Measurements from ENCODE around the gene ATP10B. TPM values are rescaled to one million over a fixed set of nuclear protein-coding genes. Genes with fewer than 3 reads are reported as not detected.
"Not testable (repeated sequence)": the region's sequence is repeated elsewhere in the genome, so short reads cannot be mapped to it uniquely, and the experiment has no call there.

ATP10B gene
- total RNA-seq, 2 donors from 2014 or later = not detected

- no peak for DNase-seq (ENCODE audit: low spot score)
- intact Hi-C loops (cut with DNase I) = no loop called here
These were observed 78.2 kb downstream of the ATP10B start for GRCh38 chr5:160773646-160774410.

GRCh38 chr5:160772854-160773253 is 79.2 kb downstream of the ATP10B start:
- intact Hi-C loops (cut with DNase I) = no loop called here
- DNase-seq (ENCODE audit: low spot score) = no peak

GRCh38 chr5:160770718-160771117 is 81.3 kb downstream of the ATP10B start:
- intact Hi-C loops (cut with DNase I) = no loop called here
- no peak for DNase-seq (ENCODE audit: low spot score)

GRCh38 chr5:160769301-160769700 is 82.7 kb downstream of the ATP10B start:
- DNase-seq (ENCODE audit: low spot score) = no peak
- intact Hi-C loops (cut with DNase I) = no loop called here

- intact Hi-C loops (cut with DNase I) = no loop called here
- no peak for DNase-seq (ENCODE audit: low spot score)
These were observed 84.9 kb downstream of the ATP10B start for GRCh38 chr5:160767062-160767461.

GRCh38 chr5:160760008-160760407 is 92.0 kb downstream of the ATP10B start:
- intact Hi-C loops (cut with DNase I) = no loop called here
- no peak for DNase-seq (ENCODE audit: low spot score)

- no peak for DNase-seq (ENCODE audit: low spot score)
- intact Hi-C loops (cut with DNase I) = no loop called here
These were observed 94.8 kb downstream of the ATP10B start for GRCh38 chr5:160757194-160757593.

GRCh38 chr5:160750938-160751657 is 100.9 kb downstream of the ATP10B start:
- intact Hi-C loops (cut with DNase I) = no loop called here
- no peak for DNase-seq (ENCODE audit: low spot score)

- DNase-seq (ENCODE audit: low spot score) = no peak
- intact Hi-C loops (cut with DNase I) = no loop called here
These were observed 102.3 kb downstream of the ATP10B start for GRCh38 chr5:160749682-160750081.

- no peak for DNase-seq (ENCODE audit: low spot score)
- intact Hi-C loops (cut with DNase I) = no loop called here
These were observed 103.0 kb downstream of the ATP10B start for GRCh38 chr5:160749026-160749425.

- intact Hi-C loops (cut with DNase I) = no loop called here
- no peak for DNase-seq (ENCODE audit: low spot score)
These were observed 104.0 kb downstream of the ATP10B start for GRCh38 chr5:160747987-160748386.

- intact Hi-C loops (cut with DNase I) = no loop called here
- DNase-seq (ENCODE audit: low spot score) = no peak
These were observed 104.5 kb downstream of the ATP10B start for GRCh38 chr5:160747559-160747958.

- DNase-seq (ENCODE audit: low spot score) = no peak
- intact Hi-C loops (cut with DNase I) = no loop called here
These were observed 107.5 kb downstream of the ATP10B start for GRCh38 chr5:160744268-160745101.

- intact Hi-C loops (cut with DNase I) = no loop called here
- DNase-seq (ENCODE audit: low spot score) = no peak
These were observed 109.0 kb downstream of the ATP10B start for GRCh38 chr5:160743027-160743426.

- no peak for DNase-seq (ENCODE audit: low spot score)
- intact Hi-C loops (cut with DNase I) = no loop called here
These were observed 109.6 kb downstream of the ATP10B start for GRCh38 chr5:160742446-160742845.

GRCh38 chr5:160727296-160727997 is 124.6 kb downstream of the ATP10B start:
- intact Hi-C loops (cut with DNase I) = loop anchor here in 1 of 2 donors (1.0 kb wide), 1 partner anchor 42 kb away; no protein-coding TSS in a partner anchor
- DNase-seq (ENCODE audit: low spot score) = no peak

- no peak for DNase-seq (ENCODE audit: low spot score)
- intact Hi-C loops (cut with DNase I) = loop anchor here in 1 of 2 donors (1.0 kb wide), 1 partner anchor 41 kb away; no protein-coding TSS in a partner anchor
These were observed 125.3 kb downstream of the ATP10B start for GRCh38 chr5:160726721-160727120.

GRCh38 chr5:160720822-160721221 is 131.2 kb downstream of the ATP10B start:
- intact Hi-C loops (cut with DNase I) = no loop called here
- no peak for DNase-seq (ENCODE audit: low spot score)

- intact Hi-C loops (cut with DNase I); DNase-seq (ENCODE audit: low spot score): not testable (repeated sequence)
These were observed 136.5 kb downstream of the ATP10B start for GRCh38 chr5:160715508-160715907.
